IMR-90 (cell line): Measurements from ENCODE around the gene APPBP2. TPM values are rescaled to one million over a fixed set of nuclear protein-coding genes. Genes with fewer than 3 reads are reported as not detected.
A peak's percentile ranks its signal among the peaks of the same experiment; 100 is the strongest.

Experiments
- ATAC-seq: fragments of 200-7000 bp; cut with Tn5 transposase; 2 replicates; pipeline ENCODE4 v1.9.1; 2020; ENCODE audit warnings: low read depth, mild to moderate bottlenecking, moderate library complexity
- BruUV-seq: library from RNA; stranded (reverse); fragments of 400-500 nt; replicated peaks from 2 replicates; lab custom pipeline; 2021; lab: Mats Ljungman, UMichigan
- CTCF ChIA-PET: fragments of 300-600 bp; formaldehyde crosslinking; extraction: SDS; loops from one replicate; lab custom pipeline; 2021; ENCODE audit warnings: antibody characterized with exemption; lab: Yijun Ruan, JAX
- POLR2A ChIA-PET: fragments of 300-600 bp; sonication (Branson Sonifier 250); formaldehyde crosslinking; loops from one replicate; lab custom pipeline; 2022; ENCODE audit warnings: antibody characterized with exemption; ENCODE audit not compliant: unreplicated experiment; lab: Charles Lee
- DNase-seq: peaks from one replicate; pipeline ENCODE4 v3.0.0; 2013
- H2AFZ ChIP-seq: replicated peaks from 2 replicates; pipeline ENCODE3; 2013; ENCODE audit warnings: low read length, mild to moderate bottlenecking; ENCODE audit not compliant: poor library complexity
- H2AK5ac ChIP-seq: 2 replicates; pipeline ENCODE4 v1.6.1; 2013; ENCODE audit warnings: low read depth, low read length, inconsistent platforms
- H2AK9ac ChIP-seq: replicated peaks from 2 replicates; pipeline ENCODE3; 2013; ENCODE audit warnings: mild to moderate bottlenecking, low read depth, low read length, moderate library complexity; ENCODE audit not compliant: poor library complexity
- H2BK120ac ChIP-seq: 2 replicates; pipeline ENCODE4 v1.6.1; 2013; ENCODE audit warnings: low read depth, low read length, inconsistent platforms
- H2BK15ac ChIP-seq: 3 replicates; pipeline ENCODE4 v1.6.1; 2013; ENCODE audit warnings: low read depth, low read length, inconsistent platforms
- H2BK20ac ChIP-seq: 2 replicates; pipeline ENCODE4 v1.6.1; 2013; ENCODE audit warnings: low read depth, mild to moderate bottlenecking, inconsistent platforms, low read length, moderate library complexity
- H2BK5ac ChIP-seq: 2 replicates; pipeline ENCODE4 v1.6.1; 2013; ENCODE audit warnings: mild to moderate bottlenecking, low read depth, low read length, inconsistent platforms; ENCODE audit not compliant: poor library complexity, severe bottlenecking
- H3K14ac ChIP-seq: replicated peaks from 2 replicates; pipeline ENCODE4 v1.6.1; 2013; ENCODE audit warnings: low read depth, low read length, inconsistent platforms
- H3K18ac ChIP-seq: 2 replicates; pipeline ENCODE4 v1.6.1; 2013; ENCODE audit warnings: low read depth, low read length, control low read depth
- H3K23ac ChIP-seq: 2 replicates; pipeline ENCODE4 v1.6.1; 2013; ENCODE audit warnings: low read depth, low read length, inconsistent platforms
- H3K27ac ChIP-seq: 2 replicates; pipeline ENCODE4 v1.5.1; 2013; ENCODE audit warnings: mild to moderate bottlenecking, control low read depth, low read length; ENCODE audit not compliant: insufficient read depth
- H3K27me3 ChIP-seq: 2 replicates; pipeline ENCODE4 v1.6.1; 2013; ENCODE audit warnings: low read length; ENCODE audit not compliant: control insufficient read depth, insufficient read depth
- H3K36me3 ChIP-seq: 2 replicates; pipeline ENCODE4 v1.6.1; 2013; ENCODE audit warnings: low read length, mixed read lengths; ENCODE audit not compliant: control insufficient read depth, insufficient read depth
- H3K4ac ChIP-seq: 2 replicates; pipeline ENCODE4 v1.6.1; 2013; ENCODE audit warnings: low read depth, low read length, inconsistent platforms
- H3K4me1 ChIP-seq: 2 replicates; pipeline ENCODE4 v1.6.1; 2013; ENCODE audit warnings: low read length, mixed read lengths; ENCODE audit not compliant: control insufficient read depth, insufficient read depth
- H3K4me2 ChIP-seq: 2 replicates; pipeline ENCODE4 v1.6.1; 2013; ENCODE audit warnings: low read depth, mild to moderate bottlenecking, control low read depth, low read length, moderate library complexity
- H3K4me3 ChIP-seq: 2 replicates; pipeline ENCODE4 v1.5.1; 2013; ENCODE audit warnings: low read depth, mild to moderate bottlenecking, control low read depth, low read length, moderate library complexity; ENCODE audit not compliant: insufficient read depth
- H3K56ac ChIP-seq: 2 replicates; pipeline ENCODE4 v1.6.1; 2013; ENCODE audit warnings: low read length, inconsistent platforms; ENCODE audit not compliant: insufficient read depth; ENCODE audit errors: extremely low read depth
- H3K79me1 ChIP-seq, 2 experiments: 2 replicates each; pipeline ENCODE4 v1.6.1; 2013; ENCODE audit warnings: low read length in 2 of 2, inconsistent platforms in 1 of 2, low read depth in 1 of 2
- H3K9ac ChIP-seq: 2 replicates; pipeline ENCODE4 v1.6.1; 2013; ENCODE audit warnings: low read depth, low read length, control low read depth
- H3K9me1 ChIP-seq: 2 replicates; pipeline ENCODE4 v1.6.1; 2013; ENCODE audit warnings: low read length, inconsistent platforms; ENCODE audit not compliant: insufficient read depth
- H3K9me3 ChIP-seq: 2 replicates; pipeline ENCODE4 v1.6.1; 2013; ENCODE audit warnings: low read length; ENCODE audit not compliant: control insufficient read depth, insufficient read depth
- H4K20me1 ChIP-seq: 2 replicates; pipeline ENCODE4 v1.6.1; 2013; ENCODE audit warnings: low read length, inconsistent platforms; ENCODE audit not compliant: insufficient read depth
- H4K5ac ChIP-seq: 2 replicates; pipeline ENCODE4 v1.6.1; 2013; ENCODE audit warnings: mild to moderate bottlenecking, low read depth, low read length, control low read depth
- H4K8ac ChIP-seq, 2 experiments: 2 replicates each; pipeline ENCODE4 v1.6.1; 2013; ENCODE audit warnings: low read depth in 2 of 2, low read length in 2 of 2, control low read depth in 1 of 2, inconsistent platforms in 1 of 2
- H4K91ac ChIP-seq: 2 replicates; pipeline ENCODE4 v1.6.1; 2013; ENCODE audit warnings: low read depth, low read length, inconsistent platforms; ENCODE audit not compliant: insufficient read depth
- BHLHE40 ChIP-seq: fragments of 150-350 bp; IDR thresholded peaks from 2 replicates; pipeline ENCODE4 v1.6.1; 2016; ENCODE audit warnings: mild to moderate bottlenecking, low read depth, low read length
- CEBPB ChIP-seq: IDR thresholded peaks from 2 replicates; pipeline ENCODE4 v1.6.1; 2012; ENCODE audit warnings: low read depth, low read length, improper control_type of control experiment
- CHD1 ChIP-seq: IDR thresholded peaks from 2 replicates; pipeline ENCODE4 v1.6.1; 2012; ENCODE audit warnings: low read depth, low read length, improper control_type of control experiment
- FOS ChIP-seq: fragments of 150-350 bp; IDR thresholded peaks from 2 replicates; pipeline ENCODE4 v1.6.1; 2016; ENCODE audit warnings: low read depth, low read length
- MAFK ChIP-seq: IDR thresholded peaks from 2 replicates; pipeline ENCODE4 v1.6.1; 2012; ENCODE audit warnings: low read depth, low read length, improper control_type of control experiment
- MAZ ChIP-seq: IDR thresholded peaks from 2 replicates; pipeline ENCODE4 v1.6.1; 2012; ENCODE audit warnings: low read depth, mild to moderate bottlenecking, low read length, improper control_type of control experiment, moderate library complexity, borderline replicate concordance
- MXI1 ChIP-seq: IDR thresholded peaks from 2 replicates; pipeline ENCODE4 v1.6.1; 2012; ENCODE audit warnings: low read depth, mild to moderate bottlenecking, low read length, moderate library complexity, borderline replicate concordance
- NFE2L2 ChIP-seq: fragments of 150-350 bp; IDR thresholded peaks from 2 replicates; pipeline ENCODE4 v1.6.1; 2016; ENCODE audit warnings: low read depth, mild to moderate bottlenecking, low read length
- POLR2A ChIP-seq: IDR thresholded peaks from 2 replicates; pipeline ENCODE4 v1.6.1; 2012; ENCODE audit warnings: mild to moderate bottlenecking, low read depth, low read length
- RAD21 ChIP-seq: IDR thresholded peaks from 2 replicates; pipeline ENCODE4 v1.6.1; 2012; ENCODE audit warnings: low read length, improper control_type of control experiment
- RCOR1 ChIP-seq: IDR thresholded peaks from 2 replicates; pipeline ENCODE4 v1.6.1; 2012; ENCODE audit warnings: mild to moderate bottlenecking, low read length, improper control_type of control experiment; ENCODE audit not compliant: insufficient replicate concordance
- RFX5 ChIP-seq: IDR thresholded peaks from 2 replicates; pipeline ENCODE4 v1.8.0; 2012; ENCODE audit warnings: low read depth, mild to moderate bottlenecking, low read length, moderate library complexity
- SMC3 ChIP-seq: fragments of 150-350 bp; IDR thresholded peaks from 2 replicates; pipeline ENCODE4 v1.6.1; 2016; ENCODE audit warnings: low read depth, mild to moderate bottlenecking, antibody characterized with exemption, low read length, moderate library complexity
- dilution Hi-C: fragments of 300-500 bp; cut with HindIII; formaldehyde crosslinking; loops from one replicate; pipeline ENCODE4 v1.14.3; 2018; ENCODE audit warnings: low sequenced_read_pairs; ENCODE audit not compliant: unreplicated experiment
- in situ Hi-C: fragments of 300-500 bp; cut with MboI; formaldehyde crosslinking; loops from 3 replicates; pipeline ENCODE4 v1.14.3; 2019; ENCODE audit warnings: low sequenced_read_pairs, inconsistent platforms, mixed read lengths
- intact Hi-C: fragments of 100-400 bp; cut with micrococcal nuclease; formaldehyde crosslinking; loops from 2 replicates; pipeline ENCODE4 v1.10.0; 2022
- polyA plus RNA-seq, 3 experiments: library from polyadenylated mRNA; depleted of rRNA; stranded (reverse); fragments of >200 nt; gene quantifications; 2 replicates each; pipeline ENCODE4 v1.2.3, GENCODE V29; 2012; ENCODE audit warnings: low replicate concordance in 1 of 3
- total RNA-seq: library from RNA; depleted of rRNA; stranded (reverse); fragments of >200 nt; gene quantifications from 2 replicates; pipeline ENCODE4 v1.2.3, GENCODE V29; 2012
- TF ChIP-seq, protein P1 (sequence below): fragments of 150-350 bp; IDR thresholded peaks from 2 replicates; pipeline ENCODE4 v1.6.1; 2016; ENCODE audit warnings: low read depth, mild to moderate bottlenecking, low read length, moderate library complexity, borderline replicate concordance
- TF ChIP-seq, protein P2 (sequence below): conservative IDR thresholded peaks from 2 replicates; pipeline ENCODE4 v1.5.1; 2012; ENCODE audit warnings: mild to moderate bottlenecking, low read depth, low read length, improper control_type of control experiment
- TF ChIP-seq, protein P3 (sequence below): fragments of 150-350 bp; IDR thresholded peaks from 2 replicates; pipeline ENCODE4 v1.6.1; 2017; ENCODE audit warnings: mild to moderate bottlenecking, antibody characterized with exemption, low read length, low read depth

Gene APPBP2
- total and polyA plus RNA-seq, 2 of the 4 experiments (the other 2 are of a cell fraction), result 12.3 to 93.9 TPM

DNA sequence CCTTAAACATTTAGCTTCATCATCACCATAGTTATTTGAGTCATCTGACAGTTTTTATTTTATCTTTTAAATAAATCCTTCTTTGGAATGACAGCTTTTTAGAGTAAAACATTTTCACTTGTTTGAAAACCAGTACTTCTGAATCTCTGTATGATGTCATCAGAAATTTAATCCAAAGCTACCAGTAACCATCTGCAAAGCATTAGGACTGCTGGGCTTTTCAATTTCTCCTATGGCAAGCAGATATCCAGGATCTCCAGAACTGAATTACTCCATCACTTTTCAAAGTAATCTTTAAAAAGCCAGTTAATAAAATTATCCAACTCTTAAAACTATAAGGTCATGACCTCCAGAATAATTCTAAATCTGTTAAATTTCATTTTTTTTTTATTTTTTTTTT is 52.3 kb downstream of the APPBP2 start:
- H3K14ac ChIP-seq, result no peak overlapping the region
- POLR2A ChIA-PET, result no interaction called here
- ATAC-seq, result no peak
- no peaks in the 10 kb centered on the region; the same call in 1 of the 2 replicates for H4K20me1 ChIP-seq
- no peak overlapping the region for H3K27ac ChIP-seq
- no peak overlapping the region for H2AFZ ChIP-seq
- peaks cover 20% of the 10 kb centered on the region for H3K36me3 ChIP-seq
- no peaks in the 10 kb centered on the region for H3K9me3 ChIP-seq
- H3K79me1 ChIP-seq, result peaks cover 5 to 17% of the 10 kb centered on the region in 2 experiments; a peak in 3 of 4 replicates
- no peaks in the 10 kb centered on the region for H3K27me3 ChIP-seq
- in situ Hi-C loops (no loop called here), intact Hi-C loops (no loop called here), dilution Hi-C loops (no loop called here)
- H2BK20ac ChIP-seq, result no peak overlapping the region
- no peak overlapping the region for H4K91ac ChIP-seq
- no peak overlapping the region for H3K23ac ChIP-seq
- H3K4ac ChIP-seq, result no peak overlapping the region
- no peak overlapping the region for H2BK120ac ChIP-seq
- peaks cover 5% of the 10 kb centered on the region for H3K4me1 ChIP-seq
- no peak overlapping the region for H3K4me2 ChIP-seq
- TF ChIP-seq FOS, result no peak
- TF ChIP-seq SMC3, result no peak
- TF ChIP-seq, protein P1, sequence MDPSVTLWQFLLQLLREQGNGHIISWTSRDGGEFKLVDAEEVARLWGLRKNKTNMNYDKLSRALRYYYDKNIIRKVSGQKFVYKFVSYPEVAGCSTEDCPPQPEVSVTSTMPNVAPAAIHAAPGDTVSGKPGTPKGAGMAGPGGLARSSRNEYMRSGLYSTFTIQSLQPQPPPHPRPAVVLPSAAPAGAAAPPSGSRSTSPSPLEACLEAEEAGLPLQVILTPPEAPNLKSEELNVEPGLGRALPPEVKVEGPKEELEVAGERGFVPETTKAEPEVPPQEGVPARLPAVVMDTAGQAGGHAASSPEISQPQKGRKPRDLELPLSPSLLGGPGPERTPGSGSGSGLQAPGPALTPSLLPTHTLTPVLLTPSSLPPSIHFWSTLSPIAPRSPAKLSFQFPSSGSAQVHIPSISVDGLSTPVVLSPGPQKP, result no peak
- no peak for TF ChIP-seq RFX5
- TF ChIP-seq BHLHE40, result no peak
- TF ChIP-seq, protein P2, sequence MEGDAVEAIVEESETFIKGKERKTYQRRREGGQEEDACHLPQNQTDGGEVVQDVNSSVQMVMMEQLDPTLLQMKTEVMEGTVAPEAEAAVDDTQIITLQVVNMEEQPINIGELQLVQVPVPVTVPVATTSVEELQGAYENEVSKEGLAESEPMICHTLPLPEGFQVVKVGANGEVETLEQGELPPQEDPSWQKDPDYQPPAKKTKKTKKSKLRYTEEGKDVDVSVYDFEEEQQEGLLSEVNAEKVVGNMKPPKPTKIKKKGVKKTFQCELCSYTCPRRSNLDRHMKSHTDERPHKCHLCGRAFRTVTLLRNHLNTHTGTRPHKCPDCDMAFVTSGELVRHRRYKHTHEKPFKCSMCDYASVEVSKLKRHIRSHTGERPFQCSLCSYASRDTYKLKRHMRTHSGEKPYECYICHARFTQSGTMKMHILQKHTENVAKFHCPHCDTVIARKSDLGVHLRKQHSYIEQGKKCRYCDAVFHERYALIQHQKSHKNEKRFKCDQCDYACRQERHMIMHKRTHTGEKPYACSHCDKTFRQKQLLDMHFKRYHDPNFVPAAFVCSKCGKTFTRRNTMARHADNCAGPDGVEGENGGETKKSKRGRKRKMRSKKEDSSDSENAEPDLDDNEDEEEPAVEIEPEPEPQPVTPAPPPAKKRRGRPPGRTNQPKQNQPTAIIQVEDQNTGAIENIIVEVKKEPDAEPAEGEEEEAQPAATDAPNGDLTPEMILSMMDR, result no peak
- no peak for TF ChIP-seq RCOR1
- TF ChIP-seq RAD21, result no peak
- TF ChIP-seq MXI1, result no peak
- TF ChIP-seq, protein P3, sequence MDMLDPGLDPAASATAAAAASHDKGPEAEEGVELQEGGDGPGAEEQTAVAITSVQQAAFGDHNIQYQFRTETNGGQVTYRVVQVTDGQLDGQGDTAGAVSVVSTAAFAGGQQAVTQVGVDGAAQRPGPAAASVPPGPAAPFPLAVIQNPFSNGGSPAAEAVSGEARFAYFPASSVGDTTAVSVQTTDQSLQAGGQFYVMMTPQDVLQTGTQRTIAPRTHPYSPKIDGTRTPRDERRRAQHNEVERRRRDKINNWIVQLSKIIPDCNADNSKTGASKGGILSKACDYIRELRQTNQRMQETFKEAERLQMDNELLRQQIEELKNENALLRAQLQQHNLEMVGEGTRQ, result no peak
- TF ChIP-seq POLR2A, result no peak
- no peak for TF ChIP-seq CEBPB
- TF ChIP-seq NFE2L2, result no peak
- TF ChIP-seq MAZ, result no peak
- TF ChIP-seq CHD1, result no peak
- TF ChIP-seq MAFK, result no peak
- H2BK15ac ChIP-seq, result no peak overlapping the region
- peak; percentile 64 for DNase-seq
- H2AK9ac ChIP-seq, result no peak overlapping the region
- CTCF ChIA-PET, result no interaction called here
- H4K8ac ChIP-seq, result no peak overlapping the region
- BruUV-seq, result no TSS peak
- no peak overlapping the region for H4K5ac ChIP-seq
- no peaks in the 10 kb centered on the region for H3K9me1 ChIP-seq
- H3K4me3 ChIP-seq, result no peak overlapping the region
- H2BK5ac ChIP-seq, result no peak overlapping the region
- H3K9ac ChIP-seq, result no peak overlapping the region
- H3K56ac ChIP-seq, result no peak overlapping the region
- H3K18ac ChIP-seq, result no peak overlapping the region
- no peak overlapping the region for H2AK5ac ChIP-seq
